ENCODE results near the gene NUP93.

- no peak for TF ChIP-seq CTCF (IDR thresholded peaks at IDR 0.05)
- no peak for TF ChIP-seq NFIC (IDR thresholded peaks at IDR 0.05; ENCODE audit: borderline replicate concordance)
- TF ChIP-seq POLR2AphosphoS5 (IDR thresholded peaks at IDR 0.05; ENCODE audit: low read depth, low read length), result no peak
- no peak for TF ChIP-seq USF1 (IDR thresholded peaks at IDR 0.05; ENCODE audit: borderline replicate concordance, low read depth)
Measured at GRCh38 chr16:56852401-56852730, 122.4 kb downstream of the NUP93 start.
